Neural progenitor cell (in vitro differentiated cells): ENCODE results near the gene SLC6A9.

Source experiments
- EZH2 ChIP-seq: fragments of 200-600 bp; sonication (generic); IDR thresholded peaks from 2 replicates; pipeline ENCODE4 v1.6.1; 2017; ENCODE audit warnings: antibody characterized with exemption, mild to moderate bottlenecking, moderate library complexity
- EZH2phosphoT487 ChIP-seq: fragments of 200-600 bp; sonication (generic); IDR thresholded peaks from 2 replicates; pipeline ENCODE4 v1.6.1; 2017; ENCODE audit warnings: antibody characterized with exemption
- TF ChIP-seq, protein P1 (sequence below): fragments of 200-600 bp; sonication (generic); IDR thresholded peaks from 2 replicates; pipeline ENCODE4 v1.5.1; 2017; ENCODE audit warnings: antibody characterized with exemption, mild to moderate bottlenecking

DNA sequence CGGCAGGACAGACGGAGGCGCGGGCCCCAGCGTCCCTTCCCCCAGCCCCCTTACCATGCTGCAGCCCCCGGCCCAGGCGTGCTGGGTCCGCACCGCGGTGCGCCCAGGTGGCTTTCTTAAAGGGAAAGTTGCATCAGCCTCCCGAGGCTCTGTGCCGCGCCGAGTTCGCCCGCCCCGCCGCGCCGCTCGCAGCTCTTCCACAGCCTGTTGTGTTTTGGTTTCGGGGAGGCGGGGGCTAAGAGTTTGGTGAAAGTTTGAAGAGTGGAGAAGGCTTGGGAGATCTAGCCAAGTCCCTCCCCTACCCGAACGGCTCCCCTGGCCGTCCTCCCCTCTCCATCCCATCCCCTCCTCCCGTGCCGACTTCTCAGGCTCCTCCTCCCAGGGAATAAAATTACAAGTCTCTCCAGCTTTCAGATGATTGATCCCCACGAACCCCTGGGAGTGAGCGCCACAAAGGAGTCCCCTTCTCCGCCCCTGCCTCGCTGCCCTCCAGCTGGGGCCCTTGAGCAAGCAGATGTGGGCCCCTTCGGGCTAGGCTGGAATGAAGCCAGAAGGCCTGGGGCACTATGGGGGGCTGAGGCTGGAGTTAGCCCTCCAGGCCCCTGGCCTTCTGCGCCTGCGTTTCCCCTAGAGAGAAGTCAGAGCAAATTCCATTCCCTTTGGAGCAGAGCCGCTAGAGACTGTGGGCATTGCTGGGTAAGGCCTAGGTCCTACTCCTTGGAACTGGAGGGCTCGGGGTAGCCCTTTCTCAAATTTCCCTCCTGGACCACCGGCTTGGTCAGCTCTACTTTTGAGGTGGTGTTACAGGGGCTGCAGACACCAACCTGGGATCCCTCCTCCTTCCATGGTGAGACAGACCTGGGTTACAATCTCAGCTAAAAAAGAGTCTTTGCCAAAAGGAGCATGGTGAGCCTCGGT, at the start of gene SLC6A9:
- TF ChIP-seq, protein P1, sequence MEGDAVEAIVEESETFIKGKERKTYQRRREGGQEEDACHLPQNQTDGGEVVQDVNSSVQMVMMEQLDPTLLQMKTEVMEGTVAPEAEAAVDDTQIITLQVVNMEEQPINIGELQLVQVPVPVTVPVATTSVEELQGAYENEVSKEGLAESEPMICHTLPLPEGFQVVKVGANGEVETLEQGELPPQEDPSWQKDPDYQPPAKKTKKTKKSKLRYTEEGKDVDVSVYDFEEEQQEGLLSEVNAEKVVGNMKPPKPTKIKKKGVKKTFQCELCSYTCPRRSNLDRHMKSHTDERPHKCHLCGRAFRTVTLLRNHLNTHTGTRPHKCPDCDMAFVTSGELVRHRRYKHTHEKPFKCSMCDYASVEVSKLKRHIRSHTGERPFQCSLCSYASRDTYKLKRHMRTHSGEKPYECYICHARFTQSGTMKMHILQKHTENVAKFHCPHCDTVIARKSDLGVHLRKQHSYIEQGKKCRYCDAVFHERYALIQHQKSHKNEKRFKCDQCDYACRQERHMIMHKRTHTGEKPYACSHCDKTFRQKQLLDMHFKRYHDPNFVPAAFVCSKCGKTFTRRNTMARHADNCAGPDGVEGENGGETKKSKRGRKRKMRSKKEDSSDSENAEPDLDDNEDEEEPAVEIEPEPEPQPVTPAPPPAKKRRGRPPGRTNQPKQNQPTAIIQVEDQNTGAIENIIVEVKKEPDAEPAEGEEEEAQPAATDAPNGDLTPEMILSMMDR = no peak
- TF ChIP-seq EZH2 (no peak), EZH2phosphoT487 (no peak)
